HG03521 (cell line): ENCODE results near the gene MRPL47.
A peak's percentile ranks its signal among the peaks of the same experiment; 100 is the strongest.

Source experiments
- ATAC-seq: cut with Tn5 transposase; IDR thresholded peaks from one replicate; pipeline ENCODE4 v1.9.1; 2021; ENCODE audit warnings: mild to moderate bottlenecking, moderate library complexity; ENCODE audit not compliant: unreplicated experiment

The MRPL47 gene

GRCh38 chr3:179599531-179599930, 4.9 kb downstream of the MRPL47 start:
- ATAC-seq, result no peak

GRCh38 chr3:179591313-179591712, 13.1 kb downstream of the MRPL47 start:
- no peak for ATAC-seq

GRCh38 chr3:179590669-179591068, 13.8 kb downstream of the MRPL47 start:
- ATAC-seq, result no peak

GRCh38 chr3:179589143-179589542, 15.3 kb downstream of the MRPL47 start:
- no peak for ATAC-seq

GRCh38 chr3:179580992-179581391, 23.4 kb downstream of the MRPL47 start:
- ATAC-seq, result no peak

GRCh38 chr3:179565496-179565895, 38.9 kb downstream of the MRPL47 start:
- no peak for ATAC-seq

- ATAC-seq, result peak; percentile 52
Observed at GRCh38 chr3:179563271-179563783, 41.1 kb downstream of the MRPL47 start.

GRCh38 chr3:179562591-179563270, 41.7 kb downstream of the MRPL47 start, which contains the start of gene ACTL6A:
ACTL6A (plus strand) TSS chr3:179562926; CDS start chr3:179563093, 167 bp downstream.
- ATAC-seq, result peak; percentile 93

- no peak for ATAC-seq
Observed at GRCh38 chr3:179560791-179561190, 43.6 kb downstream of the MRPL47 start.

GRCh38 chr3:179558742-179559364, 45.6 kb downstream of the MRPL47 start:
- ATAC-seq, result no peak

GRCh38 chr3:179551349-179552105, 52.9 kb downstream of the MRPL47 start:
- no peak for ATAC-seq

- no peak for ATAC-seq
Observed at GRCh38 chr3:179546814-179547241, 57.6 kb downstream of the MRPL47 start.

GRCh38 chr3:179544981-179545645, 59.3 kb downstream of the MRPL47 start:
- no peak for ATAC-seq

GRCh38 chr3:179542375-179542774, 62.1 kb downstream of the MRPL47 start:
- ATAC-seq, result no peak

- no peak for ATAC-seq
Observed at GRCh38 chr3:179541596-179541995, 62.8 kb downstream of the MRPL47 start.

- ATAC-seq, result no peak
Observed at GRCh38 chr3:179541094-179541493, 63.3 kb downstream of the MRPL47 start.
